ENCODE measurements around the gene ADIPOR2.

ADIPOR2 gene

GRCh38 chr12:1819571-1819970 lies 128.7 kb downstream of the ADIPOR2 start:
- no peak overlapping the region for H3K4me2 ChIP-seq (ENCODE audit: low read length, poor library complexity, severe bottlenecking)
- no peak overlapping the region for H2BK15ac ChIP-seq (ENCODE audit: low read depth, poor library complexity, severe bottlenecking)
- no peak overlapping the region for H2AK5ac ChIP-seq (ENCODE audit: low read length, severe bottlenecking)
- H3K9ac ChIP-seq (ENCODE audit: low read length) = no peak overlapping the region
- H3K27me3 ChIP-seq (ENCODE audit: control insufficient read depth in 1 of 2, insufficient read depth in 1 of 2, low read length in 2 of 2) = peaks cover 67 to 84% of the 10 kb centered on the region in 2 experiments
- no peaks in the 10 kb centered on the region for H3K79me1 ChIP-seq (replicated peaks; ENCODE audit: low read length, poor library complexity, severe bottlenecking)
- no peaks in the 10 kb centered on the region for H3K9me3 ChIP-seq (ENCODE audit: control insufficient read depth, low read length)
- H3K4ac ChIP-seq (ENCODE audit: low read depth in 1 of 2, low read length in 2 of 2) = no peak overlapping the region
- H3K27ac ChIP-seq (ENCODE audit: low read length, poor library complexity, severe bottlenecking) = no peak overlapping the region
- H2AFZ ChIP-seq (ENCODE audit: low read depth, low read length) = no peak overlapping the region
- H4K91ac ChIP-seq (ENCODE audit: low read length) = no peak overlapping the region
- no peaks in the 10 kb centered on the region for H3K36me3 ChIP-seq (ENCODE audit: control insufficient read depth in 1 of 2, insufficient read depth in 2 of 2, low read depth in 1 of 2, low read length in 2 of 2)
- no peak overlapping the region for H2BK5ac ChIP-seq (ENCODE audit: low read depth, low read length, poor library complexity, severe bottlenecking)
- no peak for DNase-seq
- WGBS = 68% methylated on average over 6 of the region's 6 CpGs
- no peak overlapping the region for H2BK120ac ChIP-seq (ENCODE audit: low read depth, low read length)
- H3K4me3 ChIP-seq (ENCODE audit: insufficient read depth in 1 of 2, low read depth in 1 of 2, low read length in 2 of 2) = no peak overlapping the region
- H3K4me1 ChIP-seq (ENCODE audit: control insufficient read depth, insufficient read depth, low read depth, low read length) = peaks cover 4% of the 10 kb centered on the region
- H2BK12ac ChIP-seq (ENCODE audit: low read length in 2 of 2) = no peak overlapping the region
- no peak overlapping the region for H4K8ac ChIP-seq (ENCODE audit: low read length)
- no peak overlapping the region for H3K23ac ChIP-seq (ENCODE audit: low read length in 2 of 2)
- H3K14ac ChIP-seq (ENCODE audit: low read length in 2 of 2) = no peak overlapping the region
- H3K18ac ChIP-seq (ENCODE audit: low read depth in 1 of 2, low read length in 2 of 2) = no peak overlapping the region

- peak within 1 kb of the TSS in 1 of 2 experiments; percentile 42 for H3K18ac ChIP-seq (ENCODE audit: low read depth in 1 of 2, low read length in 2 of 2)
- H3K4me2 ChIP-seq (ENCODE audit: low read length, poor library complexity, severe bottlenecking) = no peak within 1 kb of the TSS
- no peak within 1 kb of the TSS for H3K9ac ChIP-seq (ENCODE audit: low read length)
- peak; percentile 38 for DNase-seq
- H3K27ac ChIP-seq (ENCODE audit: low read length, poor library complexity, severe bottlenecking) = no peak within 1 kb of the TSS
- H2AFZ ChIP-seq (ENCODE audit: low read depth, low read length) = no peak within 1 kb of the TSS
- H3K79me1 ChIP-seq (replicated peaks; ENCODE audit: low read length, poor library complexity, severe bottlenecking) = no peaks in the 10 kb centered on the region
- H3K4me3 ChIP-seq (ENCODE audit: insufficient read depth in 1 of 2, low read depth in 1 of 2, low read length in 2 of 2) = no peak within 1 kb of the TSS
- no peaks in the 10 kb centered on the region for H3K9me3 ChIP-seq (ENCODE audit: control insufficient read depth, low read length)
- no peak within 1 kb of the TSS for H2AK5ac ChIP-seq (ENCODE audit: low read length, severe bottlenecking)
- no peak within 1 kb of the TSS for H2BK5ac ChIP-seq (ENCODE audit: low read depth, low read length, poor library complexity, severe bottlenecking)
- H3K23ac ChIP-seq (ENCODE audit: low read length in 2 of 2) = peak within 1 kb of the TSS in 1 of 2 experiments; percentile 68
- H2BK15ac ChIP-seq (ENCODE audit: low read depth, poor library complexity, severe bottlenecking) = no peak within 1 kb of the TSS
- H3K36me3 ChIP-seq (ENCODE audit: control insufficient read depth in 1 of 2, insufficient read depth in 2 of 2, low read depth in 1 of 2, low read length in 2 of 2) = no peaks in the 10 kb centered on the region
- H2BK120ac ChIP-seq (ENCODE audit: low read depth, low read length) = no peak within 1 kb of the TSS
- peaks cover 68 to 85% of the 10 kb centered on the region in 2 experiments for H3K27me3 ChIP-seq (ENCODE audit: control insufficient read depth in 1 of 2, insufficient read depth in 1 of 2, low read length in 2 of 2)
- H4K8ac ChIP-seq (ENCODE audit: low read length) = no peak within 1 kb of the TSS
- 30% methylated on average over 31 of the region's 34 CpGs for WGBS
- peaks cover 4% of the 10 kb centered on the region for H3K4me1 ChIP-seq (ENCODE audit: control insufficient read depth, insufficient read depth, low read depth, low read length)
- no peak within 1 kb of the TSS for H3K4ac ChIP-seq (ENCODE audit: low read depth in 1 of 2, low read length in 2 of 2)
- H4K91ac ChIP-seq (ENCODE audit: low read length) = no peak within 1 kb of the TSS
- H3K14ac ChIP-seq (ENCODE audit: low read length in 2 of 2) = peak within 1 kb of the TSS in 1 of 2 experiments; percentile 66
- H2BK12ac ChIP-seq (ENCODE audit: low read length in 2 of 2) = peak within 1 kb of the TSS in 1 of 2 experiments; percentile 46
These were observed 129.5 kb downstream of the ADIPOR2 start, which contains the start of gene LRTM2 for GRCh38 chr12:1820191-1820895. Gene LRTM2 (plus strand): TSS chr12:1820565. CDS start chr12:1828149, 7,584 bp downstream.

GRCh38 chr12:1820896-1821291 lies 130.0 kb downstream of the ADIPOR2 start:
- no peak overlapping the region for H2BK120ac ChIP-seq (ENCODE audit: low read depth, low read length)
- no peak overlapping the region for H2BK12ac ChIP-seq (ENCODE audit: low read length in 2 of 2)
- no peak overlapping the region for H3K4me3 ChIP-seq (ENCODE audit: insufficient read depth in 1 of 2, low read depth in 1 of 2, low read length in 2 of 2)
- H3K9me3 ChIP-seq (ENCODE audit: control insufficient read depth, low read length) = no peaks in the 10 kb centered on the region
- no peak overlapping the region for H2BK15ac ChIP-seq (ENCODE audit: low read depth, poor library complexity, severe bottlenecking)
- no peak overlapping the region for H4K8ac ChIP-seq (ENCODE audit: low read length)
- H3K9ac ChIP-seq (ENCODE audit: low read length) = no peak overlapping the region
- DNase-seq = no peak
- no peaks in the 10 kb centered on the region for H3K79me1 ChIP-seq (replicated peaks; ENCODE audit: low read length, poor library complexity, severe bottlenecking)
- H2AFZ ChIP-seq (ENCODE audit: low read depth, low read length) = no peak overlapping the region
- H2AK5ac ChIP-seq (ENCODE audit: low read length, severe bottlenecking) = no peak overlapping the region
- H3K4me2 ChIP-seq (ENCODE audit: low read length, poor library complexity, severe bottlenecking) = no peak overlapping the region
- 82% methylated on average over 11 of the region's 11 CpGs for WGBS
- no peaks in the 10 kb centered on the region for H3K36me3 ChIP-seq (ENCODE audit: control insufficient read depth in 1 of 2, insufficient read depth in 2 of 2, low read depth in 1 of 2, low read length in 2 of 2)
- H2BK5ac ChIP-seq (ENCODE audit: low read depth, low read length, poor library complexity, severe bottlenecking) = no peak overlapping the region
- H3K4ac ChIP-seq (ENCODE audit: low read depth in 1 of 2, low read length in 2 of 2) = no peak overlapping the region
- no peak overlapping the region for H3K14ac ChIP-seq (ENCODE audit: low read length in 2 of 2)
- no peak overlapping the region for H3K23ac ChIP-seq (ENCODE audit: low read length in 2 of 2)
- H3K27me3 ChIP-seq (ENCODE audit: control insufficient read depth in 1 of 2, insufficient read depth in 1 of 2, low read length in 2 of 2) = peaks cover 69 to 85% of the 10 kb centered on the region in 2 experiments
- H3K4me1 ChIP-seq (ENCODE audit: control insufficient read depth, insufficient read depth, low read depth, low read length) = peaks cover 4% of the 10 kb centered on the region
- no peak overlapping the region for H3K18ac ChIP-seq (ENCODE audit: low read depth in 1 of 2, low read length in 2 of 2)
- no peak overlapping the region for H3K27ac ChIP-seq (ENCODE audit: low read length, poor library complexity, severe bottlenecking)
- no peak overlapping the region for H4K91ac ChIP-seq (ENCODE audit: low read length)

GRCh38 chr12:1821805-1822204 lies 130.9 kb downstream of the ADIPOR2 start:
- Histone ChIP-seq H2BK5ac (ENCODE audit: low read depth, low read length, poor library complexity, severe bottlenecking) (no peak overlapping the region), H3K79me1 (replicated peaks; ENCODE audit: low read length, poor library complexity, severe bottlenecking) (no peaks in the 10 kb centered on the region), H3K18ac (ENCODE audit: low read depth in 1 of 2, low read length in 2 of 2) (peak overlapping the region in 1 of 2 experiments; percentile 42), H3K9ac (ENCODE audit: low read length) (no peak overlapping the region), H3K4me2 (ENCODE audit: low read length, poor library complexity, severe bottlenecking) (no peak overlapping the region), H2AK5ac (ENCODE audit: low read length, severe bottlenecking) (no peak overlapping the region), H3K27ac (ENCODE audit: low read length, poor library complexity, severe bottlenecking) (no peak overlapping the region), H4K8ac (ENCODE audit: low read length) (no peak overlapping the region), H3K4me1 (ENCODE audit: control insufficient read depth, insufficient read depth, low read depth, low read length) (peaks cover 4% of the 10 kb centered on the region), H2BK15ac (ENCODE audit: low read depth, poor library complexity, severe bottlenecking) (no peak overlapping the region), H3K4ac (ENCODE audit: low read depth in 1 of 2, low read length in 2 of 2) (no peak overlapping the region), H3K4me3 (ENCODE audit: insufficient read depth in 1 of 2, low read depth in 1 of 2, low read length in 2 of 2) (no peak overlapping the region), H2BK12ac (ENCODE audit: low read length in 2 of 2) (peak overlapping the region in 1 of 2 experiments; percentile 57), H3K23ac (ENCODE audit: low read length in 2 of 2) (no peak overlapping the region), H2AFZ (ENCODE audit: low read depth, low read length) (no peak overlapping the region), H3K36me3 (ENCODE audit: control insufficient read depth in 1 of 2, insufficient read depth in 2 of 2, low read depth in 1 of 2, low read length in 2 of 2) (no peaks in the 10 kb centered on the region), H2BK120ac (ENCODE audit: low read depth, low read length) (peak overlapping the region; percentile 55), H3K9me3 (ENCODE audit: control insufficient read depth, low read length) (no peaks in the 10 kb centered on the region), H3K27me3 (ENCODE audit: control insufficient read depth in 1 of 2, insufficient read depth in 1 of 2, low read length in 2 of 2) (peaks cover 66 to 78% of the 10 kb centered on the region in 2 experiments), H4K91ac (ENCODE audit: low read length) (no peak overlapping the region), H3K14ac (ENCODE audit: low read length in 2 of 2) (no peak overlapping the region)
- 42% methylated on average over 9 of the region's 12 CpGs for WGBS
- DNase-seq = no peak

Data from mesenchymal stem cell (in vitro differentiated cells and primary cell).